HepG2 (cell line): ENCODE measurements around the gene OR4N5.

Experiments
- CTCF ChIP-seq: sonication (generic); formaldehyde crosslinking; IDR thresholded peaks from 2 replicates; pipeline ENCODE4 v1.5.0; 2020; ENCODE audit warnings: mild to moderate bottlenecking, missing genetic modification reagents, moderate library complexity
- EP300 ChIP-seq, 3 experiments: sonication (generic) in 1 of 3; formaldehyde crosslinking in 1 of 3; IDR thresholded peaks; 2 replicates each; pipeline versions ENCODE4 v1.5.1 to v1.6.1; 2011 to 2020; ENCODE audit warnings: low read depth in 2 of 3, low read length in 2 of 3, borderline replicate concordance in 1 of 3, improper control_type of control experiment in 1 of 3, mild to moderate bottlenecking in 1 of 3, missing genetic modification reagents in 1 of 3, moderate library complexity in 1 of 3
- EZH2 ChIP-seq: conservative IDR thresholded peaks from 2 replicates; pipeline ENCODE4 v1.6.1; 2012; ENCODE audit warnings: mild to moderate bottlenecking, low read depth, low read length, moderate library complexity
- HDAC2 ChIP-seq: sonication (generic); formaldehyde crosslinking; IDR thresholded peaks from 2 replicates; pipeline ENCODE4 v1.4.0; 2020; ENCODE audit warnings: missing genetic modification reagents
- JUN ChIP-seq: sonication (generic); formaldehyde crosslinking; IDR thresholded peaks from 2 replicates; pipeline ENCODE4 v1.4.0; 2020; ENCODE audit warnings: mild to moderate bottlenecking, missing genetic modification reagents
- MXI1 ChIP-seq: IDR thresholded peaks from 3 replicates; pipeline ENCODE4 v1.6.1; 2012; ENCODE audit warnings: low read depth, low read length, inconsistent platforms, borderline replicate concordance
- POLR2A ChIP-seq, 2 experiments: IDR thresholded peaks; 2 replicates each; pipeline ENCODE4 v1.6.1; 2011; ENCODE audit warnings: low read depth in 2 of 2, low read length in 2 of 2, mild to moderate bottlenecking in 1 of 2, moderate library complexity in 1 of 2; ENCODE audit not compliant: insufficient read depth in 1 of 2
- POLR2AphosphoS5 ChIP-seq: IDR thresholded peaks from 2 replicates; pipeline ENCODE4 v1.6.1; 2012; ENCODE audit warnings: low read depth, low read length
- RAD21 ChIP-seq: fragments of 450-650 bp; formaldehyde crosslinking; IDR thresholded peaks from 2 replicates; pipeline ENCODE4 v1.5.0; 2020; ENCODE audit warnings: mild to moderate bottlenecking
- SP5 ChIP-seq: IDR thresholded peaks from 2 replicates; pipeline ENCODE4 v1.6.1; 2016; ENCODE audit warnings: low read depth, borderline replicate concordance
- ZBTB33 ChIP-seq: sonication (generic); formaldehyde crosslinking; IDR thresholded peaks from 2 replicates; pipeline ENCODE4 v1.4.0; 2020; ENCODE audit warnings: missing genetic modification reagents
- ZBTB7B ChIP-seq: sonication (generic); formaldehyde crosslinking; IDR thresholded peaks from 2 replicates; pipeline ENCODE4 v1.4.0; 2020; ENCODE audit warnings: missing genetic modification reagents

- TF ChIP-seq CTCF (CRISPR knock-in tag) (no peak), JUN (CRISPR knock-in tag) (no peak), POLR2A (IDR thresholded peaks at IDR 0.05; ENCODE audit: insufficient read depth in 1 of 2, low read depth in 2 of 2, low read length in 2 of 2) (no peak), POLR2AphosphoS5 (no peak), MXI1 (no peak), EZH2 (no peak), EP300 (IDR thresholded peaks at IDR 0.05; ENCODE audit: low read depth in 2 of 2, low read length in 2 of 2) (no peak), EP300 (CRISPR knock-in tag; IDR thresholded peaks at IDR 0.05; ENCODE audit: borderline replicate concordance) (no peak), HDAC2 (no peak), SP5 (CRISPR knock-in tag) (no peak), ZBTB7B (CRISPR knock-in tag) (no peak), ZBTB33 (CRISPR knock-in tag) (no peak), RAD21 (no peak)
These were observed 52.8 kb downstream of the OR4N5 start for GRCh38 chr14:20191396-20191795.
